Fibroblast of pulmonary artery (primary cell): ENCODE data around the gene NDUFC1.
A peak's percentile ranks its signal among the peaks of the same experiment; 100 is the strongest.
"Not testable (repeated sequence)": the region's sequence is repeated elsewhere in the genome, so short reads cannot be mapped to it uniquely, and the experiment has no call there.

Source experiments
- DNase-seq: peaks from one replicate; pipeline ENCODE4 v3.0.0-alpha.2; 2010; ENCODE audit warnings: low read depth
- H3K4me3 ChIP-seq: replicated peaks from 2 replicates; pipeline ENCODE4 v1.5.1; 2011; ENCODE audit warnings: low read depth, mild to moderate bottlenecking, control low read depth, low read length, moderate library complexity
- CTCF ChIP-seq: IDR thresholded peaks from 2 replicates; pipeline ENCODE4 v1.5.1; 2011; ENCODE audit warnings: mild to moderate bottlenecking, control low read depth, low read length, inconsistent platforms; ENCODE audit errors: missing control alignments

The NDUFC1 gene

GRCh38 chr4:139301821-139302611, at the start of gene NDUFC1:
Gene NDUFC1 (minus strand): TSS chr4:139302477. CDS start chr4:139295798, 6,679 bp downstream.
- peak within 1 kb of the TSS; percentile 90 for H3K4me3 ChIP-seq
- peak; percentile 53 for DNase-seq
- TF ChIP-seq CTCF: no peak

DNA sequence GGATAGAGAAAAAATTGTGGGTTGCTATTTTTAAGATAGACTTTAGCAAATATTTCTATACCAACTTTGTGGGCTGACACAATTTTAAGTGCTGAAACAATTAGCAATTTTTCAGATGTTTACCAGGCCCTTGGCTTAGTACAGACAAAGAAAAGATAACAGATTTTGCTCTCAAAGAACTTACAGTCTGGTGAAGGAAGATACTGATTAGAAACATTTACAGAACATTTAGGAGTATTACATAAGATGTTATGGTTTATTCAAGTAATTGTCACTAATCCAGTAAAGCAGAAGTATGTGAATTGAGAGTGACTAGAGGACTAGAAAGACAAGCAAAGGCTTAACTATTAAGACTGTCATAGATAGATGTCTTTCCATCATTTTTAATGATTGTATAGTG, 35.3 kb upstream of the NDUFC1 start:
- no peak overlapping the region for H3K4me3 ChIP-seq
- no peak for DNase-seq
- TF ChIP-seq CTCF: no peak

- no peak for TF ChIP-seq CTCF
- DNase-seq: no peak
- no peak overlapping the region for H3K4me3 ChIP-seq
Observed at GRCh38 chr4:139333046-139333445, 30.8 kb upstream of the NDUFC1 start.

GRCh38 chr4:139331185-139331584, 28.9 kb upstream of the NDUFC1 start:
- no peak overlapping the region for H3K4me3 ChIP-seq
- no peak for TF ChIP-seq CTCF
- no peak for DNase-seq

DNA sequence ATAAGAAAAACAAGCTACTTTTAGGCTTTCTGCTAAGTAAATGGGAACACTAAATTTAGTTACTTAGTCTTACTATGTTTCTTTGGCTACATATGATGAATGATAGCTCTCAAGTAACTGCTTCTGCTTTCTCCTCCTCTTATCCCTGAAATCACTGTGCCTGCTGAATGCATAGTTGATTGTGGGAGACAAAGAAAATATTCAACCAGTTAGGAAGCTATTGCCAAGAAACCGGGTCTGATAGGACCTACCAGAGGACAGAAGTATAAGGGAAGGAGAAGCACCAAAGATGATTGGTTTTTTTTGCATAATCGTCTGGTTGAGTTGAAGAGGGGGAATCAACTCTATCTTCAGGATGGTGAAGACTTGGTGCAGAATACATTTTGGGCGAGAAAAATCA, 28.0 kb upstream of the NDUFC1 start:
- no peak for DNase-seq
- H3K4me3 ChIP-seq: no peak overlapping the region
- no peak for TF ChIP-seq CTCF

DNA sequence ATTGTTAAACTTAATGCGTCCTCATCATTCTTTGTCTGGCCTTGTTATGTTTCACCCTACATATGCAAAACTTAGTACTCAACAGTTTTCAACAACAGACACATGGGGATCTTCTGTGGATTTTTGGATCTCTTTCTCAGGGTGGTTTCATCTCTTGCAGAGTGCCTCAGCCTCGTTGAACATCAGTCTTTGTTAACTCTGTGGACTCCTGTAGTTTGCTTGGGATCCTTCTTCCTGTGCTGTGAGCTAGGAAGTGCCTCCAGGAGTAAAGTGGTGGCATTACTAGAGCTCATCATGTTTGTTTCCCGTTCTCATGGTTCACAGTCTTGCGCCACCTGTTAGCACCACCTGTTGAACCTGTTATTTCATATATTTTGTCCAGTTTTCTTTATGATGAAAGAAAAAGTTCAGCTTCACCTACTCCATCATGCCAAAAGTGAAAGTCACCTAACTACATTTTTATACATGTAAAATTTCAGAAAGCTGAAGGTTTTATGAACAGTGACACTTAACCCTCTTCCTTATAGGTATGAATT, 27.5 kb upstream of the NDUFC1 start:
- H3K4me3 ChIP-seq: no peak overlapping the region
- no peak for DNase-seq
- no peak for TF ChIP-seq CTCF

- TF ChIP-seq CTCF: no peak
- no peak for DNase-seq
- H3K4me3 ChIP-seq: no peak overlapping the region
Observed at GRCh38 chr4:139324620-139325019, 22.3 kb upstream of the NDUFC1 start.

DNA sequence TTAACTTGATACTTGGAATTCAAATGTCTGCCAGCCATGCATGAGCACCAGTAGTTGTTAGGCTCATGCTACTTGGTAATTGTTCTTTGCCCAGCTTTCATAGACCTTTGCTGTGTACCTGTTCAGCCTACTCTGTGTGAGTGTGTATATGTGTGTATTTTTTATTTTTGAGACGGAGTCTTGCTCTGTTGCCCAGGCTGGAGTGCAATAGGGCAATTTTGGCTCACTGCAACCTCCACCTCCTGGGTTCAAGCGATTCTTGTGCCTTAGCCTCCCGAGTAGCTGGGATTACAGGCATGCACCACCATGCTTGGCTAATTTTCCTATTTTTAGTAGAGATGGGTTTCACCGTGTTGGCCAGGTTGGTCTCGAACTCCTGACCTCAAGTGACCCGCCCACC, 20.3 kb upstream of the NDUFC1 start:
- DNase-seq, H3K4me3 ChIP-seq: not testable (repeated sequence)

DNA sequence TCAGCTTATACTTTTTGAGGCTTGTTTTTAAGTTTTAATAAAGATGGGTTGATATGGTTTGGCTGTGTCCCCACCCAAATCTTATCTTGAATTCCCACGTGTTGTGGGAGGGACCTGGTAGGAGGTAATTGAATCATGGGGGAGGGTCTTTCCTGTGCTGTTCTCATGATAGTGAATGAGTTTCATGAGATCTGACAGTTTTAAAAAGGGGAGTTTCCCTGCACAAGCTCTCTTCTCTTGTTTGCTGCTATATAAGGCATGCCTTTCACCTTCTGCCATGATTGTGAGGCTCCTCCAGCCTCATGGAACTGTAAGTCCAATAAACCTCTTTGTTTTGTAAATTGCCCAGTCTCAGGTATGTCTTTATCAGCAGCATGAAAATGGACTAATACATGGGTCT, 19.8 kb upstream of the NDUFC1 start:
- not testable (repeated sequence) for H3K4me3 ChIP-seq, DNase-seq
